Upper lobe of left lung (tissue), 6 donors: ENCODE data around the gene APLP1. TPM values are rescaled to one million over a fixed set of nuclear protein-coding genes. Genes with fewer than 3 reads are reported as not detected.
A peak's percentile ranks its signal among the peaks of the same experiment; 100 is the strongest.
"Not testable (repeated sequence)": the region's sequence is repeated elsewhere in the genome, so short reads cannot be mapped to it uniquely, and the experiment has no call there.

Experiments used
- ATAC-seq, 2 donors: fragments of 200-7000 bp; cut with Tn5 transposase; one replicate each; pipeline ENCODE4 v1.9.1; 2022; ENCODE audit warnings: mild to moderate bottlenecking in 2 of 2, moderate library complexity in 2 of 2; ENCODE audit not compliant: low FRiP score in 2 of 2
- DNase-seq, 2 donors: peaks; one replicate each; pipeline ENCODE4 v3.0.0-alpha.2; 2019 to 2020
- H3K27ac ChIP-seq, 4 donors: fragments of 200-600 bp; sonication (generic); one replicate each; pipeline ENCODE4 v1.5.1; 2016 to 2019
- H3K27me3 ChIP-seq, 4 donors: fragments of 200-600 bp; sonication (generic); one replicate each; pipeline ENCODE4 v1.5.1; 2017 to 2019
- H3K36me3 ChIP-seq, 4 donors: fragments of 200-600 bp; sonication (generic); one replicate each; pipeline ENCODE4 v1.5.1; 2016 to 2019
- H3K4me1 ChIP-seq, 4 donors: fragments of 200-600 bp; sonication (generic); one replicate each; pipeline ENCODE4 v1.5.1; 2018 to 2019
- H3K4me3 ChIP-seq, 4 donors: fragments of 200-600 bp; sonication (generic); one replicate each; pipeline ENCODE4 v1.5.1; 2017 to 2019; ENCODE audit warnings: mild to moderate bottlenecking in 2 of 4, moderate library complexity in 1 of 4
- H3K9me3 ChIP-seq, 4 donors: fragments of 200-600 bp; sonication (generic); one replicate each; pipeline ENCODE4 v1.5.1; 2018 to 2019
- CTCF ChIP-seq, 6 experiments: fragments of 450-650 bp in 4 of 6; fragments of 200-600 bp in 2 of 6; sonication (generic) in 2 of 6; IDR thresholded peaks; one replicate each; pipeline ENCODE4 v1.5.1; 2016 to 2019; ENCODE audit warnings: antibody characterized with exemption in 6 of 6
- EP300 ChIP-seq, 4 donors: sonication (generic); formaldehyde crosslinking; IDR thresholded peaks; one replicate each; pipeline ENCODE4 v1.5.1; 2017; ENCODE audit warnings: antibody characterized with exemption in 4 of 4, control low read depth in 2 of 4
- POLR2A ChIP-seq, 4 donors: fragments of 450-650 bp; IDR thresholded peaks; one replicate each; pipeline ENCODE4 v1.5.1; 2016 to 2017; ENCODE audit warnings: antibody characterized with exemption in 4 of 4, mild to moderate bottlenecking in 2 of 4
- POLR2AphosphoS5 ChIP-seq, 2 donors: sonication (generic); formaldehyde crosslinking; IDR thresholded peaks; one replicate each; pipeline ENCODE4 v1.5.1; 2017; ENCODE audit warnings: antibody characterized with exemption in 2 of 2
- WGBS, 2 donors: methylation state at CpG; one replicate each; pipeline ENCODE4 v1.1.5; 2017 to 2018; 5-methylcytosine and 5-hydroxymethylcytosine counted together
- total RNA-seq, 6 donors: library from RNA; depleted of rRNA in 4 of 6; stranded (reverse); fragments of >200 nt in 4 of 6; gene quantifications; one replicate each; pipeline versions ENCODE4 v1.1.0 to v1.2.1, GENCODE V29; 2016 to 2021
- donor health status: DM: no; HTN: no; CAD: no; lungs with moderate emphysema.
- donor health status: DM: no; HTN: yes; CAD: no; lungs with severe emphysema.

Gene APLP1
- total RNA-seq, 6 donors from 2014 or later = 1.5 to 22.8 (median 5.2) TPM; not detected in 1

- WGBS, 2 donors = 70 to 82% methylated on average over 10 to 14 of the region's 14 CpGs
- H3K27me3 ChIP-seq = peaks cover 0 to 21% (median 7%) of the 10 kb centered on the region in 4 donors
- TF ChIP-seq EP300 (IDR thresholded peaks at IDR 0.05) (no peak), CTCF (IDR thresholded peaks at IDR 0.05) (no peak), POLR2A (IDR thresholded peaks at IDR 0.05) (no peak), POLR2AphosphoS5 (IDR thresholded peaks at IDR 0.05) (no peak)
- H3K4me3 ChIP-seq = no peak overlapping the region
- no peak for DNase-seq
- peaks cover 0 to 8% (median 3%) of the 10 kb centered on the region in 4 donors for H3K4me1 ChIP-seq
- no peaks in the 10 kb centered on the region for H3K9me3 ChIP-seq
- no peak overlapping the region for H3K27ac ChIP-seq
- H3K36me3 ChIP-seq = no peaks in the 10 kb centered on the region
- no peak for ATAC-seq
These were observed 5.8 kb upstream of the APLP1 start for GRCh38 chr19:35862528-35862927.

GRCh38 chr19:35863018-35863417 is 5.4 kb upstream of the APLP1 start:
- ATAC-seq = no peak
- no peaks in the 10 kb centered on the region for H3K36me3 ChIP-seq
- H3K4me1 ChIP-seq = peaks cover 0 to 10% (median 5%) of the 10 kb centered on the region in 4 donors
- DNase-seq = no peak
- WGBS, 2 donors = 89 to 92% methylated on average over 5 of the region's 5 CpGs
- H3K27ac ChIP-seq = no peak overlapping the region
- TF ChIP-seq CTCF (IDR thresholded peaks at IDR 0.05) (no peak), POLR2A (IDR thresholded peaks at IDR 0.05) (no peak)
- peaks cover 0 to 21% (median 7%) of the 10 kb centered on the region in 4 donors for H3K27me3 ChIP-seq
- H3K9me3 ChIP-seq = no peaks in the 10 kb centered on the region
- H3K4me3 ChIP-seq = no peak overlapping the region

GRCh38 chr19:35868823-35869326 is 501 bp downstream of the APLP1 start:
- Histone ChIP-seq H3K36me3 (no peaks in the 10 kb centered on the region), H3K4me3 (peak overlapping the region; percentile 14 to 59 (median 54)), H3K4me1 (peaks cover 16 to 26% (median 22%) of the 10 kb centered on the region in 4 donors), H3K27ac (no peak overlapping the region), H3K27me3 (peaks cover 0 to 30% (median 10%) of the 10 kb centered on the region in 4 donors), H3K9me3 (no peaks in the 10 kb centered on the region)
- ATAC-seq (no peak), DNase-seq (no peak)
- 2 to 8% methylated on average over 4 to 13 of the region's 15 CpGs for WGBS, 2 donors
- TF ChIP-seq POLR2AphosphoS5 (IDR thresholded peaks at IDR 0.05) (no peak), POLR2A (IDR thresholded peaks at IDR 0.05) (no peak), CTCF (IDR thresholded peaks at IDR 0.05) (no peak), EP300 (IDR thresholded peaks at IDR 0.05) (no peak)

DNA sequence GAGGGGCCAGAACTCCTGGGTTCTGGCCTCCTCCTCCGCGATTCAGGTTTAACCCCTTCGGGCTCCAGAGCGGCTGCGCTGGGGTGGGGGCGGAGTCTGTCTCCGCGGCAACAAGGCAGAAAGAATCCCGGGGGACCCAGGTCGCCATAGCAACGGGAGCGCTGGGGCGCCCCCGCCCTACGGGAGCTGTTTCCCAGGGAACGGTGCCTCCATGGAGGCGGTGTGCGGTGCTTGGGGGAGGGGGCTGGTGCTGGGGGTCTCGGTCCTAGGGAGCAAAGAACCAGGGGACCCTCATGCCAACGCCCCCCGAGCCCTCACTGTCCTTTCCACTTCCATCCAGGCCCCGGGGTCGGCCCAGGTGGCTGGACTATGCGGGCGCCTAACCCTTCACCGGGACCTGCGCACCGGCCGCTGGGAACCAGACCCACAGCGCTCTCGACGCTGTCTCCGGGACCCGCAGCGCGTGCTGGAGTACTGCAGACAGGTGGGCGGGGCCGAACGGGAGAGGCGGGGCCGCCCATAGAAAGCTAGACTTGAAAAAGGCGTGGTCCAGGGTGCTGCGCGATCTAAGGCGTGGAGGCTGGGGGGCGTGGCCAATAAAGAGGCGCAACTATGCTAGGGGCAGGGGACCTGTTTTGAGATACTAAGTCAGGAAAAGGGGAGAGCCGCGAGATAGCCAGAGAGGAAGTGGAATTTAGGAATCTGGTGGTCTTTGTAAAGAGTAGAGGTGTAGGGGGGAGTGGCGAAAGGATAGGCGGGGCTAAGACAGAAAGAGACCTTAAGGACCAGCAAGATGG is 1.2 kb downstream of the APLP1 start:
- no peak overlapping the region for H3K27ac ChIP-seq
- ATAC-seq (peak; percentile 42 to 70), DNase-seq (peak; percentile 74 to 92)
- peak overlapping the region in 2 of 4 donors; percentile 9 to 21 for H3K4me3 ChIP-seq
- H3K9me3 ChIP-seq = no peaks in the 10 kb centered on the region
- no peak for TF ChIP-seq CTCF (IDR thresholded peaks at IDR 0.05)
- TF ChIP-seq EP300 (IDR thresholded peaks at IDR 0.05) = no peak
- TF ChIP-seq POLR2A (IDR thresholded peaks at IDR 0.05) = no peak
- TF ChIP-seq POLR2AphosphoS5 (IDR thresholded peaks at IDR 0.05) = no peak
- 3% methylated on average over 21 to 47 of the region's 51 CpGs for WGBS, 2 donors
- peaks cover 16 to 26% (median 22%) of the 10 kb centered on the region in 4 donors for H3K4me1 ChIP-seq
- no peaks in the 10 kb centered on the region for H3K36me3 ChIP-seq
- peaks cover 0 to 30% (median 10%) of the 10 kb centered on the region in 4 donors for H3K27me3 ChIP-seq

DNA sequence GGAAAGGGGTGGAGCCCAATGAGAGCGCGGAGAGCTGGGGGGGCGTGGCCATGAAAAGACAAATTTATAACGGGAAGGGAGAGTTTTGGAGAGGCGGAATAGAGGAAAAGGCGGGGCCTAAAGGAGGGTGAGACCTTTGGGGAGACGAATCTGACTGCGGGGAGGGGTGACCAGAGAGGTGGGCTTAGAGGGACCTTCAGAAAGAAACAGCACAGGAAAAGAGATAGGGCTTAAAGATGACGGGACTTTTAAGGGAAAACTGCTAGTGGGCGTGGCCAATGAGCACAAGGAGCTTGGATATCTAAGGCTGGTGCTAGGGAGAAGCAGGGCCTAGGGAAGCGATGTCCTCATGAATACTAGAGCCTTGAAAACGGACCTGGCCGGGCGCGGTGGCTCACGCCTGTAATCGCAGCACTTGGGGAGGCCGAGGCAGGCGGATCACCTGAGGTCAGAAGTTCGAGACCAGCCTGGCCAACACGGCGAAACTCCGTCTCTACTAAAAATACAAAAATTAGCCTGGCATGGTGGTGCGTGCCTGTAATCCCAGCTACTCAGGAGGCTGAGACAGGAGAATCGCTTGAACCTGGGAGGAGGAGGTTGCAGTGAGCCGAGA is 1.9 kb downstream of the APLP1 start:
- H3K36me3 ChIP-seq, DNase-seq, H3K27ac ChIP-seq, H3K9me3 ChIP-seq, ATAC-seq: not testable (repeated sequence)
- peaks cover 0 to 30% (median 10%) of the 10 kb centered on the region in 4 donors for H3K27me3 ChIP-seq
- H3K4me1 ChIP-seq = peaks cover 16 to 26% (median 22%) of the 10 kb centered on the region in 4 donors
- 42 to 43% methylated on average over 26 of the region's 26 CpGs for WGBS, 2 donors
- peak overlapping the region in 2 of 4 donors; percentile 9 to 21 for H3K4me3 ChIP-seq
